ENCODE measurements around the gene CSNK1G2. TPM values are rescaled to one million over a fixed set of nuclear protein-coding genes. Genes with fewer than 3 reads are reported as not detected.

Gene CSNK1G2
- total RNA-seq, 1 experiment from 2014 or later, result 59.2 TPM

GRCh38 chr19:1944916-1945561 lies 4.1 kb downstream of the CSNK1G2 start:
- no peaks in the 10 kb centered on the region for H3K27me3 Mint-ChIP-seq (ENCODE audit: unreplicated experiment)
- no peaks in the 10 kb centered on the region for H3K4me1 Mint-ChIP-seq (ENCODE audit: low read depth, unreplicated experiment)
- no peak for TF ChIP-seq CTCF (IDR thresholded peaks at IDR 0.05; ENCODE audit: unreplicated experiment)
- DNase-seq, result no peak
- H3K4me3 Mint-ChIP-seq (ENCODE audit: low read depth, unreplicated experiment), result no peak overlapping the region
- intact Hi-C loops (cut with micrococcal nuclease; ENCODE audit: unreplicated experiment), result no loop called here
- no peak overlapping the region for H3K27ac Mint-ChIP-seq (ENCODE audit: unreplicated experiment)
- H3K36me3 Mint-ChIP-seq (ENCODE audit: insufficient read depth, unreplicated experiment), result peaks cover 34% of the 10 kb centered on the region
- H3K9me3 Mint-ChIP-seq (ENCODE audit: low read depth, unreplicated experiment), result no peaks in the 10 kb centered on the region
- CTCF ChIA-PET, result interaction anchor here (0.7 kb wide), 1 partner anchor 361 kb away, joined by 7 read pairs; no protein-coding TSS in a partner anchor
- BruUV-seq (replicated peaks), result no TSS peak

- no peaks in the 10 kb centered on the region for H3K4me1 Mint-ChIP-seq (ENCODE audit: low read depth, unreplicated experiment)
- intact Hi-C loops (cut with micrococcal nuclease; ENCODE audit: unreplicated experiment), result no loop called here
- H3K36me3 Mint-ChIP-seq (ENCODE audit: insufficient read depth, unreplicated experiment), result peaks cover 26% of the 10 kb centered on the region
- TF ChIP-seq CTCF (IDR thresholded peaks at IDR 0.05; ENCODE audit: unreplicated experiment), result peak; percentile 31
- no peaks in the 10 kb centered on the region for H3K27me3 Mint-ChIP-seq (ENCODE audit: unreplicated experiment)
- no TSS peak for BruUV-seq (replicated peaks)
- CTCF ChIA-PET, result no interaction called here
- H3K27ac Mint-ChIP-seq (ENCODE audit: unreplicated experiment), result peak overlapping the region; percentile 63
- H3K9me3 Mint-ChIP-seq (ENCODE audit: low read depth, unreplicated experiment), result no peaks in the 10 kb centered on the region
- H3K4me3 Mint-ChIP-seq (ENCODE audit: low read depth, unreplicated experiment), result no peak overlapping the region
- no peak for DNase-seq
Observed at GRCh38 chr19:1945899-1946298, 4.9 kb downstream of the CSNK1G2 start.

- no peak for DNase-seq
- CTCF ChIA-PET, result interaction anchor here (0.5 to 0.8 kb wide), 2 partner anchors 9 to 146 kb away, joined by 3 to 4 read pairs; no protein-coding TSS in a partner anchor
- Mint-ChIP-seq H3K9me3 (ENCODE audit: low read depth, unreplicated experiment) (no peaks in the 10 kb centered on the region), H3K4me3 (ENCODE audit: low read depth, unreplicated experiment) (no peak overlapping the region), H3K27ac (ENCODE audit: unreplicated experiment) (no peak overlapping the region), H3K27me3 (ENCODE audit: unreplicated experiment) (no peaks in the 10 kb centered on the region), H3K36me3 (ENCODE audit: insufficient read depth, unreplicated experiment) (peaks cover 13% of the 10 kb centered on the region), H3K4me1 (ENCODE audit: low read depth, unreplicated experiment) (no peaks in the 10 kb centered on the region)
- no peak for TF ChIP-seq CTCF (IDR thresholded peaks at IDR 0.05; ENCODE audit: unreplicated experiment)
- intact Hi-C loops (cut with micrococcal nuclease; ENCODE audit: unreplicated experiment), result no loop called here
- no TSS peak for BruUV-seq (replicated peaks)
Observed at GRCh38 chr19:1947651-1948209, 6.8 kb downstream of the CSNK1G2 start.

GRCh38 chr19:1949304-1950101 lies 8.5 kb downstream of the CSNK1G2 start:
- DNase-seq, result no peak
- Mint-ChIP-seq H3K4me3 (ENCODE audit: low read depth, unreplicated experiment) (no peak overlapping the region), H3K27ac (ENCODE audit: unreplicated experiment) (no peak overlapping the region), H3K9me3 (ENCODE audit: low read depth, unreplicated experiment) (no peaks in the 10 kb centered on the region), H3K27me3 (ENCODE audit: unreplicated experiment) (no peaks in the 10 kb centered on the region), H3K4me1 (ENCODE audit: low read depth, unreplicated experiment) (no peaks in the 10 kb centered on the region), H3K36me3 (ENCODE audit: insufficient read depth, unreplicated experiment) (peaks cover 9% of the 10 kb centered on the region)
- intact Hi-C loops (cut with micrococcal nuclease; ENCODE audit: unreplicated experiment), result no loop called here
- CTCF ChIA-PET, result no interaction called here
- no peak for TF ChIP-seq CTCF (IDR thresholded peaks at IDR 0.05; ENCODE audit: unreplicated experiment)
- BruUV-seq (replicated peaks), result no TSS peak
